Skin of body (tissue), 2 donors: ENCODE results near the gene USP17L19. TPM values are rescaled to one million over a fixed set of nuclear protein-coding genes. Genes with fewer than 3 reads are reported as not detected.
"Not testable (repeated sequence)": the region's sequence is repeated elsewhere in the genome, so short reads cannot be mapped to it uniquely, and the experiment has no call there.

Source experiments
- DNase-seq: peaks from one replicate; lab custom pipeline; 2025; lab: John Stamatoyannopoulos, UW
- total RNA-seq: library from RNA; depleted of rRNA; stranded (reverse); fragments of >200 nt; gene quantifications from one replicate; pipeline ENCODE4 v1.2.3, GENCODE V29; 2014

Gene USP17L19, protein sequence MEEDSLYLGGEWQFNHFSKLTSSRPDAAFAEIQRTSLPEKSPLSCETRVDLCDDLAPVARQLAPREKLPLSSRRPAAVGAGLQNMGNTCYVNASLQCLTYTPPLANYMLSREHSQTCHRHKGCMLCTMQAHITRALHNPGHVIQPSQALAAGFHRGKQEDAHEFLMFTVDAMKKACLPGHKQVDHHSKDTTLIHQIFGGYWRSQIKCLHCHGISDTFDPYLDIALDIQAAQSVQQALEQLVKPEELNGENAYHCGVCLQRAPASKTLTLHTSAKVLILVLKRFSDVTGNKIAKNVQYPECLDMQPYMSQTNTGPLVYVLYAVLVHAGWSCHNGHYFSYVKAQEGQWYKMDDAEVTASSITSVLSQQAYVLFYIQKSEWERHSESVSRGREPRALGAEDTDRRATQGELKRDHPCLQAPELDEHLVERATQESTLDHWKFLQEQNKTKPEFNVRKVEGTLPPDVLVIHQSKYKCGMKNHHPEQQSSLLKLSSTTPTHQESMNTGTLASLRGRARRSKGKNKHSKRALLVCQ
- not detected for total RNA-seq

DNA sequence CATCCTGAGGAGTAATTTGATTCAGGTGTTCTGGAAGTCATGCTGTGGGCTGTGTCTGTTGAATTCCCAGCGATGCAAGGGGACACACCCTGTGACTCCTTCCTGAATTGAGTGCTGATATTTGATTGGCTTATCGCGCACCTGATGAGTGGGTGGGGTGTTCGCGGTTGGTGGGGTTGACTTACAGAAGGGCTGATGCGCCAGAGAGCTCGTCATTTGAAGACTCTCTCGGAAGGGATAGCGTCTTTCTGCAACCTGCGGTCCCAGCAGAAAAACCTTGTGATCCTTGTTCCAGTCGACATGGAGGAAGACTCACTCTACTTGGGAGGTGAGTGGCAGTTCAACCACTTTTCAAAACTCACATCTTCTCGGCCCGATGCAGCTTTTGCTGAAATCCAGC lies at the start of gene USP17L19:
Gene USP17L19 (plus strand): TSS at position 301 of the 400 bp plus-strand sequence. CDS start 0 bp downstream, at position 301.
- not testable (repeated sequence) for DNase-seq

DNA sequence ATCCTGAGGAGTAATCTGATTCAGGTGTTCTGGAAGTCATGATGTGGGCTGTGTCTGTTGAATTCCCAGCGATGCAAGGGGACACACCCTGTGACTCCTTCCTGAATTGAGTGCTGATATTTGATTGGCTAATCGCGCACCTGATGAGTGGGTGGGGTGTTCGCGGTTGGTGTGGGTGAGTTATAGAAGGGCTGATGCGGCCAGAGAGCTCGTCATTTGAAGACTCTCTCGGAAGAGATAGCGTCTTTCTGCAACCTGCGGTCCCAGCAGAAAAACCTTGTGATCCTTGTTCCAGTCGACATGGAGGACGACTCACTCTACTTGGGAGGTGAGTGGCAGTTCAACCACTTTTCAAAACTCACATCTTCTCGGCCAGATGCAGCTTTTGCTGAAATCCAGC lies 42.8 kb upstream of the USP17L19 start, which contains the start of gene USP17L10:
Gene USP17L10 (plus strand): TSS at position 301 of the 400 bp plus-strand sequence. CDS start 0 bp downstream, at position 301.
- DNase-seq = not testable (repeated sequence)

GRCh38 chr4:9214701-9215100 lies 38.5 kb upstream of the USP17L19 start:
- DNase-seq = not testable (repeated sequence)

DNA sequence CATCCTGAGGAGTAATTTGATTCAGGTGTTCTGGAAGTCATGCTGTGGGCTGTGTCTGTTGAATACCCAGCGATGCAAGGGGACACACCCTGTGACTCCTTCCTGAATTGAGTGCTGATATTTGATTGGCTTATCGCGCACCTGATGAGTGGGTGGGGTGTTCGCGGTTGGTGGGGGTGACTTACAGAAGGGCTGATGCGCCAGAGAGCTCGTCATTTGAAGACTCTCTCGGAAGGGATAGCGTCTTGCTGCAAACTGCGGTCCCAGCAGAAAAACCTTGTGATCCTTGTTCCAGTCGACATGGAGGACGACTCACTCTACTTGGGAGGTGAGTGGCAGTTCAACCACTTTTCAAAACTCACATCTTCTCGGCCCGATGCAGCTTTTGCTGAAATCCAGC lies 38.1 kb upstream of the USP17L19 start, which contains the start of gene USP17L11:
Gene USP17L11 (plus strand): TSS at position 301 of the 400 bp plus-strand sequence. CDS start 0 bp downstream, at position 301.
- not testable (repeated sequence) for DNase-seq

- not testable (repeated sequence) for DNase-seq
Measured at GRCh38 chr4:9219852-9220251, 33.3 kb upstream of the USP17L19 start, which contains the start of gene USP17L12. Gene USP17L12, plus strand, starts transcription at chr4:9220152. Its CDS starts 0 bp downstream, at chr4:9220152.

GRCh38 chr4:9224596-9224995 lies 28.6 kb upstream of the USP17L19 start, which contains the start of gene USP17L13:
Gene USP17L13, plus strand, starts transcription at chr4:9224896. Its CDS starts 0 bp downstream, at chr4:9224896.
- DNase-seq = not testable (repeated sequence)

DNA sequence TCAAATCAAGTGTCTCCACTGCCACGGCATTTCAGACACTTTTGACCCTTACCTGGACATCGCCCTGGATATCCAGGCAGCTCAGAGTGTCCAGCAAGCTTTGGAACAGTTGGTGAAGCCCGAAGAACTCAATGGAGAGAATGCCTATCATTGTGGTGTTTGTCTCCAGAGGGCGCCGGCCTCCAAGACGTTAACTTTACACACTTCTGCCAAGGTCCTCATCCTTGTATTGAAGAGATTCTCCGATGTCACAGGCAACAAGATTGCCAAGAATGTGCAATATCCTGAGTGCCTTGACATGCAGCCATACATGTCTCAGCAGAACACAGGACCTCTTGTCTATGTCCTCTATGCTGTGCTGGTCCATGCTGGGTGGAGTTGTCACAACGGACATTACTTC lies 22.9 kb upstream of the USP17L19 start:
- not testable (repeated sequence) for DNase-seq

DNA sequence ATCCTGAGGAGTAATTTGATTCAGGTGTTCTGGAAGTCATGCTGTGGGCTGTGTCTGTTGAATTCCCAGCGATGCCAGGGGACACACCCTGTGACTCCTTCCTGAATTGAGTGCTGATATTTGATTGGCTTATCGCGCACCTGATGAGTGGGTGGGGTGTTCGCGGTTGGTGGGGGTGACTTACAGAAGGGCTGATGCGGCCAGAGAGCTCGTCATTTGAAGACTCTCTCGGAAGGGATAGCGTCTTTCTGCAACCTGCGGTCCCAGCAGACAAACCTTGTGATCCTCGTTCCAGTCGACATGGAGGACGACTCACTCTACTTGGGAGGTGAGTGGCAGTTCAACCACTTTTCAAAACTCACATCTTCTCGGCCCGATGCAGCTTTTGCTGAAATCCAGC lies 19.1 kb upstream of the USP17L19 start, which contains the start of gene USP17L15:
Gene USP17L15 (plus strand): TSS at position 301 of the 400 bp plus-strand sequence. CDS start 0 bp downstream, at position 301.
- DNase-seq = not testable (repeated sequence)

GRCh38 chr4:9238461-9238860 lies 14.7 kb upstream of the USP17L19 start:
- DNase-seq = not testable (repeated sequence)

- DNase-seq = not testable (repeated sequence)
Measured at GRCh38 chr4:9243579-9243978, 9.6 kb upstream of the USP17L19 start, which contains the start of gene USP17L17. Gene USP17L17, plus strand, starts transcription at chr4:9243879. Its CDS starts 0 bp downstream, at chr4:9243879.

DNA sequence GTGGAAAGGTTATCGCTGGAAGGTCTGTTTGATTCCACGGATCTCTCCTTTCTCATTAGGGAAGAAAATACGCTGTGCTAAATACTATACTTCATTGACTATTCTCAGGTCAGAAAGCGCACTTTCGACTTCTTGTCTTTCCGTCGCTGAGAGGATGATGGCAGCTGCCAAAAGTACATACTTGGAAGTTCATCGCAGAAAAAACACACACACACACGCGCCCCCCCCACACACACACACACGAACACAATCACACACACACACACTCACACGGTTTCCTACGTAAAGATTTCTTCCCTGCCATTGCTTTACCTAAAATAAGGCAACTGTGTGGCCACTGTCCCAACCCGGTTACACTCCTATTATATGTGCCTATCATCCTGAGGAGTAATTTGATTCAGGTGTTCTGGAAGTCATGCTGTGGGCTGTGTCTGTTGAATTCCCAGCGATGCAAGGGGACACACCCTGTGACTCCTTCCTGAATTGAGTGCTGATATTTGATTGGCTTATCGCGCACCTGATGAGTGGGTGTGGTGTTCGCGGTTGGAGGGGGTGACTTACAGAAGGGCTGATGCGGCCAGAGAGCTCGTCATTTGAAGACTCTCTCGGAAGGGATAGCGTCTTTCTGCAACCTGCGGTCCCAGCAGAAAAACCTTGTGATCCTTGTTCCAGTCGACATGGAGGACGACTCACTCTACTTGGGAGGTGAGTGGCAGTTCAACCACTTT lies 5.1 kb upstream of the USP17L19 start, which contains the start of gene USP17L18:
Gene USP17L18 (plus strand): TSS at position 678 of the 728 bp plus-strand sequence. CDS start 0 bp downstream, at position 678.
- DNase-seq = not testable (repeated sequence)

GRCh38 chr4:9257824-9258223 lies 4.6 kb downstream of the USP17L19 start, which contains the start of gene USP17L20:
Gene USP17L20, plus strand, starts transcription at chr4:9258124. Its CDS starts 0 bp downstream, at chr4:9258124.
- not testable (repeated sequence) for DNase-seq

GRCh38 chr4:9262572-9262971 lies 9.4 kb downstream of the USP17L19 start, which contains the start of gene USP17L21:
Gene USP17L21, plus strand, starts transcription at chr4:9262872. Its CDS starts 0 bp downstream, at chr4:9262872.
- DNase-seq = not testable (repeated sequence)

GRCh38 chr4:9267319-9267718 lies 14.1 kb downstream of the USP17L19 start, which contains the start of gene USP17L22:
Gene USP17L22, plus strand, starts transcription at chr4:9267619. Its CDS starts 0 bp downstream, at chr4:9267619.
- not testable (repeated sequence) for DNase-seq

DNA sequence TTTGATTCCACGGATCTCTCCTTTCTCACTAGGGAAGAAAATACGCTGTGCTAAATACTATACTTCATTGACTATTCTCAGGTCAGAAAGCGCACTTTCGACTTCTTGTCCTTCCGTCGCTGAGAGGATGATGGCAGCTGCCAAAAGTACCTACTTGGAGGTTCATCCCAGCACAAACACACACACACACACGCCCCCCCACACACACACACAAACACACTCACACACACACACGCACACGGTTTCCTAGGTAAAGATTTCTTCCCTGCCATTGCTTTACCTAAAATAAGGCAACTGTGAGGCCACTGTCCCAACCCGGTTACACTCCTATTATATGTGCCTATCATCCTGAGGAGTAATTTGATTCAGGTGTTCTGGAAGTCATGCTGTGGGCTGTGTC lies 18.5 kb downstream of the USP17L19 start:
- not testable (repeated sequence) for DNase-seq

Other genes starting within 250 kb of the USP17L19 start
- not detected for gene FAM90A26, start 83.0 kb upstream of the USP17L19 start, total RNA-seq
- not detected for gene USP17L10, start 42.7 kb upstream of the USP17L19 start, total RNA-seq
- not detected for gene USP17L11, start 38.0 kb upstream of the USP17L19 start, total RNA-seq
- not detected for gene USP17L12, start 33.2 kb upstream of the USP17L19 start, total RNA-seq
- gene USP17L13, start 28.5 kb upstream of the USP17L19 start, total RNA-seq = not detected
- gene USP17L15, start 19.0 kb upstream of the USP17L19 start, total RNA-seq = not detected
- not detected for gene USP17L17, start 9.5 kb upstream of the USP17L19 start, total RNA-seq
- gene USP17L18, start 4.7 kb upstream of the USP17L19 start, total RNA-seq = not detected
- not detected for gene USP17L20, start 4.7 kb downstream of the USP17L19 start, total RNA-seq
- not detected for gene USP17L21, start 9.5 kb downstream of the USP17L19 start, total RNA-seq
- gene USP17L22, start 14.2 kb downstream of the USP17L19 start, total RNA-seq = not detected
- gene USP17L24, start 71.8 kb downstream of the USP17L19 start, total RNA-seq = not detected
- not detected for gene USP17L25, start 76.5 kb downstream of the USP17L19 start, total RNA-seq
- not detected for gene USP17L26, start 81.3 kb downstream of the USP17L19 start, total RNA-seq
- not detected for gene USP17L5, start 86.0 kb downstream of the USP17L19 start, total RNA-seq
- not detected for gene USP17L27, start 90.8 kb downstream of the USP17L19 start, total RNA-seq
- gene USP17L28, start 95.5 kb downstream of the USP17L19 start, total RNA-seq = not detected
- gene USP17L29, start 100.3 kb downstream of the USP17L19 start, total RNA-seq = not detected
- not detected for gene USP17L30, start 109.8 kb downstream of the USP17L19 start, total RNA-seq
- not detected for gene DEFB131A, start 191.0 kb downstream of the USP17L19 start, total RNA-seq